A549 treated with GW870086 at 1 μM for 4 hours (cell line): Measurements from ENCODE around the gene FAM236C. TPM values are rescaled to one million over a fixed set of nuclear protein-coding genes. Genes with fewer than 3 reads are reported as not detected.

Experiments used
- total RNA-seq: library from RNA; stranded (reverse); fragments of 200-300 nt; extraction: Qiagen RNA extraction; gene quantifications from 5 replicates; pipeline ENCODE4 v1.2.3, GENCODE V29; 2022; ENCODE audit warnings: low read depth

Gene FAM236C
- not detected in 5 replicates for total RNA-seq

DNA sequence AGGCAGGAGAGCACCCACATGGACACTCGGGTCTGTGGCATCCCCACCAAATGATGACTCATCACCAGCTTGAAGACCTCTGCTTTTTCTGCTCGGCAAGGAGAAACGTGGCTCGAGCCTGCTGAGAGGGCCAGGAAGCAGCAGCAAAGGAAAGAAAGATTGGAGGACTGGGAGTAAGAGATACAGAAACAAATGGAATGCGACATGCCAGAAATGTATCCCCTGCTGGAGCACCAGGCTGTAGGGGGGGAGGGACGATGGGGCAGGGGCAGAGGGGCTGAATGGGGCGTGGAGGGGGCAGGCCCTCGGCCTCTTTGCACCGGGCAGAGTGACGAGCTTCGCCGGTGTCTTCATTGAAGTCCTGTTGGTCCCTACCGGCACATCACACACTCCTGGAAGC, at the start of gene FAM236C:
Gene FAM236C (plus strand): TSS at position 301 of the 400 bp plus-strand sequence. CDS start 100 bp downstream, outside the sequence.

DNA sequence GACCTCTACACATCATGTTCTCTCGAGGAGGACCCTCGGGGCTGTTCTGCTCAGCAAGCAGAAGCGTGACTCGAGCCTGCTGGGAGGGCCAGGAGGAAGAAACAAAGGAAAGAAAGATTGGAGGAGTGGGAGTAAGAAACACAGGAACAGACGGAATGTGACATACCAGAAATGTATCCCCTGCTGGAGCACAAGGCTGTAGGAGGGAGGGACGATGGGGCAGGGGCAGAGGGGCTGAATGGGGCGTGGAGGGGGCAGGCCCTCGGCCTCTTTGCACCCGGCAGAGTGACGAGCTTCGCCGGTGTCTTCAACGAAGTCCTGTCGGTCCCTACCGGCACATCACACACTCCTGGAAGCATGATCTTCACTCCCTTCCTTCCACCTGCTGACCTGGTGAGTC, 25.5 kb downstream of the FAM236C start, which contains the start of gene FAM236A:
Gene FAM236A (plus strand): TSS at position 301 of the 400 bp plus-strand sequence. CDS start 57 bp downstream, at position 358.

DNA sequence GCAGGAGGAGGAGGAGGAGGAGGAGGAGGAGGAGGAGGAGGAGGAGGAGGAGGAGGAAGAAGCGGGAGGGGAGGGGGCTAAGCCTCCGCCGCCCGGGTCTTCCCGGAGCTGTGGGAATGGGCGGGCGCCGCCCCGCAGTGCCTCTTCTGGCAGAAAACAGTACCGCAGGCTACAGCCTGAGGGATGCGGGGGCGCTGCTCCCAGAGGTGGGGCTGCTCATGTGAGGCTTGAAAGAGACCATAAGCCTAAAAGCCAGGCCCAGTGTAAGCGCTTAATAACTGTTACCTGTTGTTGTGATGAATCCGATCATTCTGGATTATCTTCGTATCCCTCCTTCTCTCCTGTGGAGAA, 31.4 kb downstream of the FAM236C start, which contains the start of gene DMRTC1:
Gene DMRTC1 (minus strand): TSS at position 19 of the 351 bp plus-strand sequence. CDS start 68,143 bp downstream, outside the sequence.

Other genes with a start within 250 kb of the FAM236C start
- gene PHKA1, start 198.3 kb upstream of the FAM236C start, total RNA-seq = 22.3 to 28.5 TPM (median 25.2 TPM) in 5 replicates
- not detected in 5 replicates for gene DMRTC1B, start 135.7 kb upstream of the FAM236C start, total RNA-seq
- not detected in 5 replicates for gene FAM236B, start 130.0 kb upstream of the FAM236C start, total RNA-seq
- not detected in 5 replicates for gene FAM236D, start 104.4 kb upstream of the FAM236C start, total RNA-seq
- gene FAM236A, start 25.6 kb downstream of the FAM236C start, total RNA-seq = not detected in 5 replicates
- not detected in 5 replicates for gene DMRTC1, start 31.2 kb downstream of the FAM236C start, total RNA-seq
- not detected in 5 replicates for gene PABPC1L2B, start 90.3 kb downstream of the FAM236C start, total RNA-seq
- not detected in 5 replicates for gene PABPC1L2A, start 166.9 kb downstream of the FAM236C start, total RNA-seq